Measurements from ENCODE around the gene U2AF2. TPM values are rescaled to one million over a fixed set of nuclear protein-coding genes. Genes with fewer than 3 reads are reported as not detected.
A peak's percentile ranks its signal among the peaks of the same experiment; 100 is the strongest.

The U2AF2 gene
- total and polyA plus RNA-seq, 9 of the 15 experiments (the other 6 are each of a cell fraction or from before 2014, with no cell fraction given): 3.0 to 331 (median 157) TPM

GRCh38 chr19:55643003-55643886 lies 11.6 kb upstream of the U2AF2 start, which contains the start of gene ZNF581 (continued):
- TF ChIP-seq HDAC2 (IDR thresholded peaks at IDR 0.05) (peak; percentile 56), ATF7 (IDR thresholded peaks at IDR 0.05) (peak; percentile 47), ZNF263 (CRISPR knock-in tag; IDR thresholded peaks at IDR 0.05; ENCODE audit: borderline replicate concordance) (no peak), ZNF23 (CRISPR knock-in tag; IDR thresholded peaks at IDR 0.05) (no peak), TEAD2 (tag; IDR thresholded peaks at IDR 0.05) (no peak), RNF219 (CRISPR knock-in tag; IDR thresholded peaks at IDR 0.05) (no peak), ZNF449 (CRISPR knock-in tag; IDR thresholded peaks at IDR 0.05) (no peak), NFE2L1 (tag; IDR thresholded peaks at IDR 0.05; ENCODE audit: borderline replicate concordance, low read depth) (no peak), XRCC5 (IDR thresholded peaks at IDR 0.05; ENCODE audit: low read depth, low read length) (peak; percentile 94; the same call in 1 of the 2 replicates), SRSF9 (IDR thresholded peaks at IDR 0.05; ENCODE audit: borderline replicate concordance, low read depth, low read length) (no peak), ZNF740 (CRISPR knock-in tag; IDR thresholded peaks at IDR 0.05) (peak; percentile 89), ZNF740 (tag; IDR thresholded peaks at IDR 0.05) (peak in 1 of 2 experiments; percentile 73; a peak in 2 of 4 replicates), ZBED1 (IDR thresholded peaks at IDR 0.05) (peak; percentile 23; the same call in 1 of the 2 replicates), CBX1 (IDR thresholded peaks at IDR 0.05; ENCODE audit: low read depth) (0 out of 2 replicates have a peak, but pooled peaks have one; percentile 16), BMI1 (IDR thresholded peaks at IDR 0.05; ENCODE audit: low read length) (no peak)
- TF ChIP-seq, protein P1, sequence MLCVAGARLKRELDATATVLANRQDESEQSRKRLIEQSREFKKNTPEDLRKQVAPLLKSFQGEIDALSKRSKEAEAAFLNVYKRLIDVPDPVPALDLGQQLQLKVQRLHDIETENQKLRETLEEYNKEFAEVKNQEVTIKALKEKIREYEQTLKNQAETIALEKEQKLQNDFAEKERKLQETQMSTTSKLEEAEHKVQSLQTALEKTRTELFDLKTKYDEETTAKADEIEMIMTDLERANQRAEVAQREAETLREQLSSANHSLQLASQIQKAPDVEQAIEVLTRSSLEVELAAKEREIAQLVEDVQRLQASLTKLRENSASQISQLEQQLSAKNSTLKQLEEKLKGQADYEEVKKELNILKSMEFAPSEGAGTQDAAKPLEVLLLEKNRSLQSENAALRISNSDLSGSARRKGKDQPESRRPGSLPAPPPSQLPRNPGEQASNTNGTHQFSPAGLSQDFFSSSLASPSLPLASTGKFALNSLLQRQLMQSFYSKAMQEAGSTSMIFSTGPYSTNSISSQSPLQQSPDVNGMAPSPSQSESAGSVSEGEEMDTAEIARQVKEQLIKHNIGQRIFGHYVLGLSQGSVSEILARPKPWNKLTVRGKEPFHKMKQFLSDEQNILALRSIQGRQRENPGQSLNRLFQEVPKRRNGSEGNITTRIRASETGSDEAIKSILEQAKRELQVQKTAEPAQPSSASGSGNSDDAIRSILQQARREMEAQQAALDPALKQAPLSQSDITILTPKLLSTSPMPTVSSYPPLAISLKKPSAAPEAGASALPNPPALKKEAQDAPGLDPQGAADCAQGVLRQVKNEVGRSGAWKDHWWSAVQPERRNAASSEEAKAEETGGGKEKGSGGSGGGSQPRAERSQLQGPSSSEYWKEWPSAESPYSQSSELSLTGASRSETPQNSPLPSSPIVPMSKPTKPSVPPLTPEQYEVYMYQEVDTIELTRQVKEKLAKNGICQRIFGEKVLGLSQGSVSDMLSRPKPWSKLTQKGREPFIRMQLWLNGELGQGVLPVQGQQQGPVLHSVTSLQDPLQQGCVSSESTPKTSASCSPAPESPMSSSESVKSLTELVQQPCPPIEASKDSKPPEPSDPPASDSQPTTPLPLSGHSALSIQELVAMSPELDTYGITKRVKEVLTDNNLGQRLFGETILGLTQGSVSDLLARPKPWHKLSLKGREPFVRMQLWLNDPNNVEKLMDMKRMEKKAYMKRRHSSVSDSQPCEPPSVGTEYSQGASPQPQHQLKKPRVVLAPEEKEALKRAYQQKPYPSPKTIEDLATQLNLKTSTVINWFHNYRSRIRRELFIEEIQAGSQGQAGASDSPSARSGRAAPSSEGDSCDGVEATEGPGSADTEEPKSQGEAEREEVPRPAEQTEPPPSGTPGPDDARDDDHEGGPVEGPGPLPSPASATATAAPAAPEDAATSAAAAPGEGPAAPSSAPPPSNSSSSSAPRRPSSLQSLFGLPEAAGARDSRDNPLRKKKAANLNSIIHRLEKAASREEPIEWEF (CRISPR knock-in tag; IDR thresholded peaks at IDR 0.05): no peak
- TF ChIP-seq, protein P2, sequence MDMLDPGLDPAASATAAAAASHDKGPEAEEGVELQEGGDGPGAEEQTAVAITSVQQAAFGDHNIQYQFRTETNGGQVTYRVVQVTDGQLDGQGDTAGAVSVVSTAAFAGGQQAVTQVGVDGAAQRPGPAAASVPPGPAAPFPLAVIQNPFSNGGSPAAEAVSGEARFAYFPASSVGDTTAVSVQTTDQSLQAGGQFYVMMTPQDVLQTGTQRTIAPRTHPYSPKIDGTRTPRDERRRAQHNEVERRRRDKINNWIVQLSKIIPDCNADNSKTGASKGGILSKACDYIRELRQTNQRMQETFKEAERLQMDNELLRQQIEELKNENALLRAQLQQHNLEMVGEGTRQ (CRISPR knock-in tag; IDR thresholded peaks at IDR 0.05): no peak

Data from K562 (cell line).